Activated CD4-positive, CD25-positive, alpha-beta regulatory T cell treated with anti-CD3 and anti-CD28 coated beads, Interleukin-2, amount 50 U/mL, for 72 hours (primary cell): ENCODE measurements around the gene NOMO2.
"Not testable (repeated sequence)": the region's sequence is repeated elsewhere in the genome, so short reads cannot be mapped to it uniquely, and the experiment has no call there.

Experiments
- DNase-seq: peaks from one replicate; pipeline ENCODE4 v3.0.0; 2021

Gene NOMO2

DNA sequence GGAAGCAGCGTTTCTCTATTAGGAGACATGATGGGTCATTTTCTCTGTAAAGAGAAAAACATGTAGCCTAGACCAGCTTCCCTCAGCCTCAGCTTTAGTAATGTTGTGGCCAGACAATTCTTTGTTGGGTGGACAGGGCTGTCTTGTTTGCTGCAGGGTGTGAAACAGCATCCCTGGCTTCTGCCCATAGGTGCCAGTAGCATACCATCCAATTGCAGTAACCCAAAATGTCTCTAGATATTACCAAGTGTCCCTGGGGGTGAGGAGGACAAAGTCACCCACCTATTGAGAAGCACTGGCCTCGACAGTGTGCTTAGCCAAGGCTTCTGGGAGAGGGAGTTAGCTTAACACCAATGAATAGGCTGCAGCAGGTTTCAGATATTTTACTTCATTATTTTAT, 14.0 kb upstream of the NOMO2 start:
- DNase-seq = not testable (repeated sequence)

DNA sequence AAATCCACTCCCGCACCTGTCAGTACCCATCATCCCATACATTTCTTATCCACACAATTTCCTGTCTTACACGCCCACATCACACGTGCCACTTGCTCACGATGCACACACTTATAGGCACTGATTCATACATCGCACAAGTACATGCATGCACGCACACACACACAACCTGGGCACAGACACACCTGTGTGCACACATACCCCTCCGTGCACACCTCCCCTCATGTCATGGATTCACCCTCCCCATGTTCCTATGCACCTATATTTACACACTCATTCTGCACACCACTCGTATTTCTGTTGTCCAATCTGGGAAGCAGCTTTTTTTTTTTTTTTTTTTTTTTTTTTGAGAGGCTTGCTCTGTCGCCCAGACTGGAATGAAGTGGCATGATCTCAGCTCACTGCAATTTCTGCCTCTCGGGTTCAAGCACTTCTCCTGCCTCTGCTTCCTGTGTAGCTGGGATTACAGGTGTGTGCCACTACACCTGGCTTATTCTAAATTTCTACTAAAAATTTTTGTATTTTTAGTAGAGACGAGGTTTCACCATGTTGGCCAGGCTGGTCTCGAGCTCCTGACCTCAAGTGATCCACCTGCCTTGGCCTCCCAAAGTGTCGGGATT, 13.5 kb upstream of the NOMO2 start:
- DNase-seq = not testable (repeated sequence)

DNA sequence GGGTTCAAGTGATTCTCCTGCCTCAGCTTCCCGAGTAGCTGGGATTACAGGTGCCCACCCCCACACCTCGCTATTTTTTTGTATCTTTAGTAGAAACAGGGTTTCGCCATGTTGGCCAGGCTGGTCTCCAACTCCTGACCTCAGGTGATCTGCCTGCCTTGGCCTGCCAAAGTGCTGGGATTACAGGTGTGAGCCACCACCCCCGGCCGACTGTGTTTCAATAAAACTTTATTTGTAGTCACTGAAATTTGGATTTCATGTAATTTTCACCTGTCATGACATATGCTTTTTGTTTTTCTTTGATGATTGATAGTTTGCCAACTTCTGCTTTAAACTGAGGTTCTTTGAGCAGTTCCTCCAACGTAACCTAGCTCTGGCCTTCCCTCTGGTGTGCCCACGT, 12.0 kb upstream of the NOMO2 start:
- not testable (repeated sequence) for DNase-seq

DNA sequence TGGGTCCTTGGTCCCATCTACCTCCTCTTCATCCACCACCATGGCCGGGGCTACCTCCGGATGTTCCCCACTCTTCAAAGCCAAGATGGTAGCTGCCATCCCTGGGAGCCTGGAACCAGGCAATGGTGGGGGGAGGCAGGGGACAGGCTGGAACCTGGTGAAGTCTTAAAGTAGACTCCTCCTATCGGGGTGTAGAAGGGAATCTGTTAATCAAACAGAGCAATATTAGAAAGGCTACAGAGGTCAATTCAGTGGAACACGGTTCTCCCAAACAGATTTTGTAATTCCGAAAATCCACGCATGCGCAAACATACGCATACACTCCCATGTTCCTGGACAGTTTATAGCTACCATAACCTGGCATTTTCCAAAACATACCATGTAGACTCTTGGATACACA, 11.1 kb upstream of the NOMO2 start:
- not testable (repeated sequence) for DNase-seq

DNA sequence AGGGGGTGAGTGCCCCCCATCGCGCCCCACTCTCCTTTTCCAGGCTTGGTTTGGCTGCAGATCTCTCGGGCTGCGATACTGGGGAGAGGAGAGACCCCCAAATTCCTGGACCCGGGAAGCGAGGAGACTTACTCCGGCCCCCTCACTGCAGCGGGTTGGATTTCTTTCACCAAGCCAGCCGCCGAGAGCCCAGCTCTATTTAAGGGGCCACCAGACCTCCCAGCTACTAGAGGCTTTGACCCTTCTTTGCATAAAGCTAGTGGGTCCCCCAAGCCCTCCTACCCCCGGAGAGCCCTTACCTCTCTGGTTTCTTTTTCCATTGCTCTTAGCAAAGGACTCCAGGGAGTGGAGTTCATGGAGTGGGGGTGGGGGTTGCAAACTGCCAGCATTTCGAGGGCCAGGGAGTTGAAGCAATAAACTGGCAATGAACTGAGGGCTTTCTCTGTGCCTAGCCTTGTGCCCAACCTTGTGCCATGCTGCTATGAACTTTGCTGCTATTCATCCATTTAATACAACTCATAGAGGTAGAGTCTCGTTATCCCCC, 9.5 kb upstream of the NOMO2 start:
- not testable (repeated sequence) for DNase-seq

DNA sequence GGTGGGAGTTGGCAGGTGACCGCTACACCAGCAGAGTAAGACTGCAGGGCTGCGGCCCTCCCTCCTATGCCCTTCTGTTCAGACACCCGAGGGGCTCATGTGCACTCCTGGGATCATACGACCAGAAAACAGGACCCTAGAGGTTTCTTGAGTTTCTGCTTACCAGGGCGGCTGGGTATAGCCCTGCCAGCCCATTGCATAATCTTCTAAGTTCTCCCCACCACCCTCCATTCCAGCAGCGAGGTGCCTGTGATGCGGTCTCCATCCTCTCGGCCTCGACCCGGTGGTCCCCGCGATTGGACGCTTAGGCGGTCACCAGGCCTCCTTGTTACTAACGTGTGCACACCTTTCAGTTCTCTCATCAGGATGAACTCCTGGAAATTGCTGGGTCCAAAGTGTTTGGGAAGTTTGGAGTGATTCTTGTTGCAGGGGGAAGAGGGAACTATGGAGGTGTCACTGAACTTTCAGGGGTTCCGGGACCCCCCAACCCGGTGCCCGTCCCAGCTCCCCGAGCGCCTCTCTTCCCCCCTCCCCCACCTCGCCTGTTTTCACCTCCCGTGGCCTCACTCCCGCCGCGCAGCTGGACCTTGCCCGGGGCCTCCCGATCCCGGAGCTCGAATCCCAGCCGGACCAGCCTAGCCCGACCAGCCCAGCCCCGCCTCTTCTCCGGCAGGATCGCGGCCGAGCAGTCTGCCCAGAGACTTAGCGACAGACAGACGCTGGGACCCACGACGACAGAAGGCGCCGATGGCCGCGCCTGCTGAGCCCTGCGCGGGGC, 8.8 kb upstream of the NOMO2 start:
- not testable (repeated sequence) for DNase-seq

DNA sequence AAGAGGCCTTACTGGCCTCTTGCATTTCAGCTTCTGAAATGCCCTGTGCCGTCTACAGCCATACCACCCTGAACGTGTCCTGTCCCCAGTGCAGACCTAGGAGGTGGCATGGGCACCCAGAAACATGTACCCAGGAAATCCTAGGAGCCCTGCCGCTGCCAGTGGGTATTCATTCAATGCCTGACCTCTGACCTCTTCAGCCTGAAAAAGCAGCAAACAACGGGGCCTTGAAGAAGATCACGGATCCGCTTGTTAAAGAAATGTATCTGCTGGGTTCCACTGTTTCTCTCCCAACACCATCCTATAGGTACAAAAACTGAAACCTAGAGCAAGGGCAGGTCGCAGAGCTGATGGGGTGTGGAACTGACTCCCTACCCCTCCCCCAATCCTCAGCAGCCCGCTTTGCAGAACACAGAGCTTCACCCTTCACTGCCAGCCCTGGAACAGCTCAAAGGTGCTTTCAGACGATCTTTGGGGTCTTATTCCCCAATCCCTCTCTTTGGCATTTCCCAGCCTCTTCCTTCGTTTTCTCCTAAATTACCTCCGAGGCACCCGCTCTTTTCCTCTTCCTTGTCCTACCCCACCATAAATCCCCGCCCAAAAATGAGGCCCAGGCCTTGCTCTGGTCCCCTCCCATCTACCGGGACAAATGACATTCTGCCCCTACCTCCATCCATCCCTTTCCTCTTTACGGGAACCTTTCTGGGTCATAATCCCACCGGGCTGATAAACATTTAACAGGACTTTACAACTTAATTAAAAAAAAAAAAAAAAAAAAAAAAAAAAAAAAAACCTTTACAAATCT, 1.3 kb downstream of the NOMO2 start:
- not testable (repeated sequence) for DNase-seq

DNA sequence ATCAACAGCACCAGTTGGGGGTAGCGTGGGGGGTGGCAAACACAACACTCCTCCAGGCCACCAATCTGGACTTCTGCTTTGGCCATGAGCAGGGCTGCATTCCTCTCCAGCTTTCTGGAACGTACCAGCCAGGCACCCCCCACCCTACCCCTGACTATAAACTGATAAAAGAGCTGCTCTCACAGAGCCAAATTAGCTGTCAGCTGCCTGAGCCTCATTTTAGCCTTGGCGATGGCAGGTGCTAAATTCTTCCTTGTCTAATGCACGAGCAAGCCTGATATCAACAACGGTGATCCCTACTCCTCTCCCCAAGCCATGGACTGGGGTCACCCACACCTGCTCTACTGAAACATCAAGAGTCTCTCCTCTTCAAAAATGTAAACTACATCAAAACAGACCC, 8.2 kb downstream of the NOMO2 start:
- not testable (repeated sequence) for DNase-seq

DNA sequence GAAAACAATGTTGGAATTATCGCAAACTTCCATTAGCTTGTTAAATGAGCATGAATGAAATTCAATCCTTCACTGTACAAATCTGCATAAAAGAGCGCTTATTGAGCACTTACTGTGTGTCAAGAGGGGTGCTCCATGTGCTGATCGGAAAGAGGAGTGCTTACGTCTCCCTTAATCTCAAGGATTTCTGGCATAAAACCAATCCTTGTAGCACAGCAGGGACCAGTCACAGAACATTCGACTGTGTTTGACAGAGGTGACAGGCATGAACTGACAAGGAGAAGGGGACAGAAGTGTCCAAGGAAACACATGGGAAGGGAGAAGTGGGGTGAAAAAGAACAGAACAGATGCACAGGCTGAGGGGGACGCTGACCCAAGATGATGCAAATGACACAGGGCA, 14.5 kb downstream of the NOMO2 start:
- not testable (repeated sequence) for DNase-seq

DNA sequence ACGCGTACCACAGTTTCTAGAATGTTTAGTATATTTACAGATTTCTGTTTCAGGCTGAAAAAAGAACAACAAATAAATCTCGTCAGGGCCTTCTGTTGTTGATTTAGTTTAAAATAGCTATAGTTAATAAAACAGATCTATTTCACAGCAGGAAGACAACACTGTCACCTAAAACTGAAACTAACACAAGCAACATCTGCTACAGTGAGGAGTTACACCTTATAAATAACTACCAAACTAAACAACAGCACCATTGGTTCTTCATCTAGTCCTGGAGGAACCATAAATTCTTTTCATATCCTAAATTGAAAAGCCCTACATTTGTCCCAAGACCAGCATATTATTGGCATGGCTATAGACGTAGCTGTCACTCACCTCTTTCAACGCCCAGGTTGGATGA, 15.0 kb downstream of the NOMO2 start:
- DNase-seq = not testable (repeated sequence)

DNA sequence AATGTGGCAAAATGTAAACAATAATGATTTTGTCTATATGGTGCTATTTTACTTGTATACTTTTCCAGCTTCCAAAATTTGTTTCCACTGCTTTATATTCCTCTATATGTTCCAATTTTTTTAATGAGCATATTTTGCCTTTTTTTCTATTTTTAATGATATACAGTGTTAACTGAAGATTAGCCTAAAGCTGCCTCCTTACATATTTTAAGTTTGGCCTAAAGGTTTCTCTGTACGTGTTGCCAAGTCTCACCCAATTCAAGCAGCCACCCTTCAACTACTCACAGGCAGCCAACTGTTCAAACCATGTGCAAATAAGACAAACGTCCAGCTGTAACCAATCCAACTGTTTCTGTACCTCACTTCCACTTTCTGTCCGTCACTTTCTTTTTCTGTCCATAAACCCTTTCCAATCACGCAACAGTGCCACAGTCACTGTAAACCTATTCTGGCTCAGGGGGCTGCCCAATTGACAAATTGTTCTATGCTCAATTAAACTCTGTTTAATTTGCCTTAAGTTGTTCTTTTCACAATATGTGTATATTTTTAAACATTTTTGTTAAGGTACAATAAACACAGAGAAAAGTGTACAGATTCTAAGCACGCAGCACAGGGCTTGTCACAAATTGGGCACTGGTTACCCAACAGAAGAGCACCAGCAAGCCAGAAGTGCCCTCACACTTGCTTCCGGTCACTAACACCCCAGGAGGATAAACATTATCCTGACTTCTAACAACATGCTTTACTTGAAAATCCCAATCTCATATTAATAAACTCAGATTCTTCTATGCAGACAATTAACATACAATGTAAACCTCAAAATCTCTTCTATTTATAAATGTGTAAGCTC, 17.4 kb downstream of the NOMO2 start:
- not testable (repeated sequence) for DNase-seq

DNA sequence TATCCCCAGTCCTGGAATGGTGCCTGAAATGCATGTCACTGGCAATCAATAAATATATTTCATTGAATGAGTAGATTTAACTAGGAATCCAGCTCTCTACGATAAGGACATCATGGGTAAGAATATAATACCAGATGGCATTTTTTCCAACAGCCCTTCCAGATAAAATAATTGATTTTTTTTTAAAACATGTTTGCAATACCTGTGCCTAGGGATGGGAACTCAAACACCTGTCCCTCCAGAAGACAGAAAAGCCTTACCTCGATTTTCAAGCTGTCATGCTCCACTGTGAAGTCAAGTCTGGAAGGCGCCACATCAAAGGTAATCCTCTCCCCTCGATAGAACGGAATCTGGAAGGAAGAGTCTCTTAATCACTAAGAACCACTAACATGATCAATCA, 20.0 kb downstream of the NOMO2 start:
- DNase-seq = not testable (repeated sequence)

DNA sequence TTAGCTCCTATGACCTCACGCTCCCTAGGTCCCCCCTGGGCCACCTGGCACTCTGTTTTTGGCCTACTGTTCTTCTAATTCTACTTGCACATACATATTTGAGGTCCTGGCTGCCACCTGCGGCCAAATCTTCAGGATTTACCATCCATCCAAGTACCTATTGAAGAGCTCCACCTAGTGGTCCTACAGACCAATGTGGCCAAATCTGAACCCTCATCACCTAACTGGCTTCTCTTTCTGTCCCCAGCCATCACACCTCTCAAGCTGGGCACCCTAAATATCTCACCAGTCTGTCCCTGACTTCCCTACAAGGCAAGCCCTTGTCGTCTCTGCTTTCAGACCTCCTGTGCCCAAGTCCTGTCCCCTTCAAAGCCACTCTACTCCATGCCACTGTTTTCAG, 24.9 kb downstream of the NOMO2 start:
- DNase-seq = not testable (repeated sequence)

DNA sequence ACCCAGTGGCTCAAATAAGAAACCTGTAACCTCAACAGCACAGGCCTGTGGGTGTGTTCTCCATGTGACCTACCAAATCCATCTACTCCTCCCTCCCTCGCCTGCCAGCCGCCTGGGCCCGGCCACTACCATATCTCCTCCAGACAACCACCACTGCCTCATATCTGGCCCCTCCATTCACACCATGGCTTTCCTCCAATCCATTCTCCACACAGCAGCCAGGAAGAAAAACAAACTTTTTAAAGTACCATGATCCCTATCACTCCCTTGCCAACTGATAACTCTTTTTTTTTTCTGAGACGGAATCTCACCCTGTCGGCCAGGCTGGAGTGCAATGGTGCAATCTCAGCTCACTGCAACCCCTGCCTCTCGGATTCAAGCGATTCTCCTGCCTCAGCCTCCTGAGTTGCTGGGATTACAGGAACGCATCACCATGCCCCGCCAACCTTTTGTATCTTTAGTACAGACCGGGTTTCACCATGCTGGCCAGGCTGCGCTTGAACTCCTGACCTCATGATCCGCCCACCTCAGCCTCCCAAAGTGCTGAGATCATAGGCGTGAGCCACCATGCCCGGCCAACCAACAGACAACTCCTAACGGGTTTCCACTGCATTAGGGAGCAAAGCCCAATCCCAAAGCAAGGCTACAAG, 26.3 kb downstream of the NOMO2 start:
- DNase-seq = not testable (repeated sequence)

DNA sequence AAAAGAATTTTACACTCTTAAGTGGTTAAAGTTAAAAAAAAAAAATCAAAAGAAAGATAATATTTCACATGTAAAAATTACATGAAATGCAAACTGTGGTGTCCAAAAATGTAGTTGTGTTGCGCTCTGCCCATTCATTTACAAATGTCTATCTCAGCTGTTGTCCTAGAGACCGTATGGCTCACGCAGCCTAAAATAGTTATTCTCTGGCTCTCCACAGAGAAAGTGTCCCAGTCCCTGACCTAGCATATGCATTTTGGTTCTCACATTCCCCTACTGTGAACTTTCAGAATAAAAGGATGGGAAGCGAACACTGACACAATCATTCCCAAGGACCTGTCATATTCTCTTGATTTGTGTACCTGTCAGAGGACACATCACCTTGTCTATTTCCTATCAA, 27.6 kb downstream of the NOMO2 start:
- DNase-seq = not testable (repeated sequence)

DNA sequence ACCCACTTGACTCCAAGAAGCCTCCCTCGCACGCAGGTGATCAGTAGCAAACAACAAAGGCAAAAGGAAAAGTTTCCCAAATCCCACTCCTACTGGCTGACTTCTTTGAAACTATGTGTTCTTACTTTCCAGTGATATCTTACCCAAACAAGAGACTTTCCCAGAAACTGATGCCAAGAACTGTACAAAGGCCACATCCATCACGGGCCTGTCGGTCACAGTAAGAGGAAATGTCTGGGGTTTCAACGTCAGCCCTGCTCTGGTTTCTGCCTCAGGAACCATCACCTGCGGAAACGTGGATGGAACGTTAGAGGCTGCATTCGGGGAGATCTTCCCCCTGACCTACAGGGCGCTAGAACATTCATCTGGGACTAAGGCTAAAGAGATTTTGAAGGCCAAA, 30.6 kb downstream of the NOMO2 start:
- not testable (repeated sequence) for DNase-seq

DNA sequence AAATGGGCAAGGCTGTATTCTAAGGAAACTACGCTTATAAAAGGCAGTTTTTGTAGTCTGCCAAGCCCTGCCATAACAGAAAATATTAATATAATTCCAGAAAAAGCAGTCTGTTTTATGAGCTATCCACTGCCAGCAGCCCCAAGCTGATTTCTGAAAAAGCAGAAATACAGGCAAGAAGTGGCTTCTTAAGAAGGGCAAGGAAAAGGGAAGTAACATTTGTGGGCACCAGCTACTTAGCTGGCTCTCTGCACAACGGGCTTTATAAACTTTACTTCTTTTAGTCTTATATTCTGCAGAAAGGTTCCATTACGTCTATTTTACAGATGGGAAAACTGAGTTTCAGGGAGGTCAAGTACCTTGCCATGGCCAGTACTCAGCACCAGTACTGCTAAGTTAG, 31.6 kb downstream of the NOMO2 start:
- not testable (repeated sequence) for DNase-seq

DNA sequence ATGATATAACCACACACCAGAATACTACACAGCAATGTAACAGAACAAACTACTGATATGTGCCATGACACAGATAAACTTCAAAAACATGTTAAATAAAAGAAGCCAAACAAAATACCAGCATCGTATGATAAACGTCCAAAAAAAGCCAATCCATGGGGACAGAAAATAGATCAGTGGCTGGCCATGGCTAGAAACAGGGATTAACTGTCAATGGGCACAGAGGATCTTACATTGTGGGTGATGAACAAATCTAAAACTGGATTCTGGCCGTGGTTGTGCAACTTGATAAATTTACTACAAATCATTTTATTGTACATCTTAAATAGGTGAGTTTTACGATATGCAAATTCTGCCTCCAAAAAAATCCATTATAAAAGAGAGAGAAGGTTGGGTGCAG, 35.4 kb downstream of the NOMO2 start:
- DNase-seq = not testable (repeated sequence)

DNA sequence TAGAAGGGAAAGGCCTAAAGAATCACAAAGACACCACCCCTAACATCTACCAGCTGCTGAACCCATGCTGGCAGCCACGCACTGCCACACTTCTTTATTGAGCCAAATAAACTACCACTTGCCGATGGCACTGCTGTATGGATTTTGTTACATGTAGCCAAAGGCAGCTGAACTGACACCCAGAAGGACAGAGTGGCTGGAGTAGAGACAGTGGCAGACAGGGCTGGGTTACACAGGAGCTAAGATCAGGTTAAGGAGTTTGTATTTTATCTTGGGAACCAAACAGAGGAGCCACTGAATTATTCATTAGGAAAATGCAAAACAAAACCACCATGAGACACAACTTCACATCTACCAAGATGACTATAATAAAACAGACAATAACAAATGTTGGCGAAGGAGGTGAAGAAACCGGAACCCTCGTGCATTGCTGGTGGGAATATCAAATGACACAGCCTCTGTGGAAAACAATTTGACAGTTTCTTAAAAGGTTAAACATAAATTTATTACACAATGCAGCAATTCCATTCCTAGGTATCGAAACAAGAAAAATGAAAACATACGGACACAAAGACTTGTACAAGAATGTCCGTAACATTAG, 35.9 kb downstream of the NOMO2 start:
- not testable (repeated sequence) for DNase-seq

DNA sequence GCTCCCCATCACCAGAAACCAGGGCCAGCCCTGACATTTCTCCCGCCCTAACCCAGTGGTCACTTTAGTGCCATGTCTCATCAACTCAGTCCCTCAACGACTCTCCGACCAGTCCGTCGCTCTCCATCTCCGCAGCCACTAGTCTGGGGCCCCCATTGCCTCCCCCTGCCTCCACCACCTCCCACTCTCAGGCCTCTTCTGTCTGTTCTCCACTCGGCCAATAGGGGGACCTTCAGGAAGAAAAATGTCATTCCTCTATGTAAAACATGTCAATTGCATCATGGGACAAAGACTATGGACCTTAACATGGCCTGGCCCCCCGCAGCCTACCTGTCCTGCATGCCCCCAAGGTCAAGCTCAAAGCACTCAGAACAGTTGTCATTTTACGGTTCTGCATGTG, 39.3 kb downstream of the NOMO2 start:
- not testable (repeated sequence) for DNase-seq

DNA sequence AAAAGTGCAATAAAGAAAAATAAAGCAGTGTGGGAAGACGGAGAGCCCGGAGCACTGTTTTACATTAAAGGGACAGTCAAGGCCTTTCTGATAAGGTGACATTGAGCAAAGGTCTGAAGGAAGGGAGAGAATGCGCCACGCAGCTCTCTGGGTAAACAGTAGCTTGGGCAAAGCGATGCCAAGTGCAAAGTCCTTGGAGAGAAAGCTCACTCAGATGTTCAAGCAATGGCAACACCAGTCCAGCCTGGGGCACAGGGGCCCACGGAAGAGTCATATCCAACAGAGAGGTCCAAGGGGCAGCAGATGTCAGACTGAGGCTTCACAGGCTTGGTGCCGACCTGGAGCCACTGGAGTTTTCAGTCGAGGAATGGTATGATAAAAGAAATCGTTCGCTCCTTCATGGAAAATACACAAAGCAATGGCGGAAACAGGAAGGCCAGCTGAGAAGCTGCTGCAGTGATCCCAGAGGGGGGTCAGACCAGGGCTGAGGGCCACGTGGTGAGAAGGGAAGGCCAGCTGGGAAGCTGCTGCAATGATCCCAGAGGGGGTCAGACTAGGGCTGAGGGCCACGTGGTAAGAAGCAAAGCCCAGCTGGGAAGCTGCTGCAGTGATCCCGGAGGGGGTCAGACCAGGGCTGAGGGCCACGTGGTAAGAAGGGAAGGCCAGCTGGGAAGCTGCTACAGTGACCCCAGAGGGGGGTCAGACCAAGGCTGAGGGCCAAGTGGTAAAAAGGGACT, 40.3 kb downstream of the NOMO2 start:
- not testable (repeated sequence) for DNase-seq
